K562 (cell line): ENCODE results near the gene ASCL2. TPM values are rescaled to one million over a fixed set of nuclear protein-coding genes. Genes with fewer than 3 reads are reported as not detected.

Experiments
- ATAC-seq: fragments of 200-7000 bp; cut with Tn5 transposase; 3 replicates; pipeline ENCODE4 v1.9.1; 2020; ENCODE audit warnings: moderate library complexity
- BruUV-seq: library from RNA; stranded (reverse); fragments of 400-500 nt; replicated peaks from 2 replicates; lab custom pipeline; 2021; lab: Mats Ljungman, UMichigan
- CTCF ChIA-PET: fragments of 300-600 bp; formaldehyde crosslinking; extraction: SDS; loops from one replicate; lab custom pipeline; 2021; ENCODE audit warnings: low intra/inter-chr PET ratio; lab: Yijun Ruan, JAX
- POLR2A ChIA-PET: fragments of 300-600, 350-650 bp; sonication (Branson Sonifier 250); formaldehyde crosslinking; extraction: SDS; loops from one replicate; lab custom pipeline; 2021; ENCODE audit warnings: antibody characterized with exemption, inconsistent platforms; lab: Yijun Ruan, JAX
- DNase-seq, 4 experiments: peaks; one replicate each; pipeline versions ENCODE4 v3.0.0 to v3.0.0-alpha.2; 2011 to 2018; ENCODE audit warnings: low spot score in 3 of 4, mixed read lengths in 3 of 4; ENCODE audit errors: extremely low read depth in 1 of 4
- FAIRE-seq: peaks from 2 replicates; lab custom pipeline; 2011; peaks lifted over from hg19 to GRCh38; lab: Jason Lieb, UNC
- H2AFZ ChIP-seq: 2 replicates; pipeline ENCODE4 v1.6.0; 2011; ENCODE audit warnings: low read depth, low read length, control low read depth, inconsistent platforms
- H3K27ac ChIP-seq: fragments of 200-600 bp; 3 replicates; pipeline ENCODE4 v1.8.0; 2011; ENCODE audit warnings: low read depth, mild to moderate bottlenecking, control low read depth, inconsistent platforms, low read length, moderate library complexity, mixed read lengths; ENCODE audit errors: extremely low read depth
- H3K27me3 ChIP-seq, 2 experiments: fragments of 300-600 bp in 1 of 2; 2 replicates in 1 of 2; 3 replicates in 1 of 2; pipeline versions ENCODE4 v1.6.0 to v1.8.0; 2011; ENCODE audit warnings: inconsistent platforms in 2 of 2, low read length in 2 of 2, mild to moderate bottlenecking in 1 of 2, mixed read lengths in 1 of 2, moderate library complexity in 1 of 2; ENCODE audit not compliant: control insufficient read depth in 2 of 2, insufficient read depth in 2 of 2
- H3K36me3 ChIP-seq: fragments of 300-600 bp; 3 replicates; pipeline ENCODE4 v1.8.0; 2011; ENCODE audit warnings: mild to moderate bottlenecking, low read length, inconsistent platforms; ENCODE audit not compliant: control insufficient read depth, insufficient read depth
- H3K4me1 ChIP-seq, 2 experiments: fragments of 200-600 bp in 1 of 2; replicated peaks in 1 of 2; 2 replicates in 1 of 2; 3 replicates in 1 of 2; pipeline versions ENCODE4 v1.5.1 to v1.8.0; 2011; ENCODE audit warnings: inconsistent platforms in 2 of 2, low read length in 2 of 2, mild to moderate bottlenecking in 1 of 2, mixed read lengths in 1 of 2, moderate library complexity in 1 of 2; ENCODE audit not compliant: control insufficient read depth in 2 of 2, insufficient read depth in 2 of 2
- H3K4me2 ChIP-seq: 2 replicates; pipeline ENCODE4 v1.6.1; 2011; ENCODE audit warnings: low read length, control low read depth, inconsistent platforms, mixed read lengths; ENCODE audit not compliant: insufficient read depth
- H3K4me3 ChIP-seq: fragments of 200-600 bp; sonication (generic), shearing (Covaris generic); 2 replicates; pipeline ENCODE4 v1.5.1; 2016; ENCODE audit warnings: control low read depth, inconsistent platforms
- H3K79me2 ChIP-seq: fragments of 200-600 bp; 3 replicates; pipeline ENCODE4 v1.8.0; 2011; ENCODE audit warnings: low read length, inconsistent platforms; ENCODE audit not compliant: control insufficient read depth, insufficient read depth
- H3K9ac ChIP-seq, 2 experiments: 2 replicates each; pipeline versions ENCODE4 v1.6.0 to v1.6.1; 2011; ENCODE audit warnings: low read depth in 2 of 2, low read length in 2 of 2, control low read depth in 1 of 2, inconsistent platforms in 1 of 2, mild to moderate bottlenecking in 1 of 2, mixed read lengths in 1 of 2; ENCODE audit not compliant: insufficient read depth in 1 of 2
- H3K9me1 ChIP-seq: one replicate; pipeline ENCODE4 v1.6.0; 2011; ENCODE audit warnings: inconsistent platforms, mild to moderate bottlenecking, low read length, moderate library complexity; ENCODE audit not compliant: control insufficient read depth, insufficient read depth
- H3K9me3 ChIP-seq: replicated peaks from 2 replicates; pipeline ENCODE4 v1.5.1; 2011; ENCODE audit warnings: low read depth, low read length, inconsistent platforms; ENCODE audit not compliant: control insufficient read depth, insufficient read depth
- H4K20me1 ChIP-seq: replicated peaks from 2 replicates; pipeline ENCODE4 v1.6.1; 2011; ENCODE audit warnings: low read length, inconsistent platforms, mixed read lengths; ENCODE audit not compliant: control insufficient read depth, insufficient read depth
- CREBBP ChIP-seq: IDR thresholded peaks from one replicate; pipeline ENCODE4 v1.6.1; 2012; ENCODE audit warnings: low read depth, mild to moderate bottlenecking, control low read depth, inconsistent platforms, low read length
- EP400 ChIP-seq: fragments of 450-650 bp; IDR thresholded peaks from 2 replicates; pipeline ENCODE4 v1.6.1; 2017; ENCODE audit warnings: antibody characterized with exemption, mild to moderate bottlenecking, moderate library complexity
- HMG20B ChIP-seq: fragments of 250-450 bp; sonication (Bioruptor Pico); IDR thresholded peaks from 2 replicates; pipeline ENCODE4 v1.5.0; 2021; ENCODE audit warnings: mild to moderate bottlenecking
- KAT7 ChIP-seq: sonication (generic); formaldehyde crosslinking; IDR thresholded peaks from 2 replicates; pipeline ENCODE4 v1.8.0; 2022; ENCODE audit warnings: missing genetic modification reagents, mild to moderate bottlenecking, borderline replicate concordance
- NCOR1 ChIP-seq: fragments of 450-650 bp; IDR thresholded peaks from 2 replicates; pipeline ENCODE4 v1.6.1; 2016; ENCODE audit warnings: mild to moderate bottlenecking, moderate library complexity
- NRF1 ChIP-seq, 2 experiments: fragments of 450-650 bp; IDR thresholded peaks in 1 of 2; conservative IDR thresholded peaks in 1 of 2; 2 replicates each; pipeline ENCODE4 v1.6.1; 2014; ENCODE audit warnings: mild to moderate bottlenecking in 2 of 2
- PHF20 ChIP-seq: fragments of 450-650 bp; IDR thresholded peaks from 2 replicates; pipeline ENCODE4 v1.6.1; 2018; ENCODE audit not compliant: partially characterized antibody
- PHTF2 ChIP-seq: fragments of 250-450 bp; sonication (Bioruptor Pico); IDR thresholded peaks from 2 replicates; pipeline ENCODE4 v1.5.0; 2021; ENCODE audit warnings: mild to moderate bottlenecking
- SPI1 ChIP-seq: IDR thresholded peaks from 2 replicates; pipeline ENCODE4 v1.6.1; 2011; ENCODE audit warnings: low read depth, low read length, control low read depth, borderline replicate concordance
- ZNF140 ChIP-seq: fragments of 250-450 bp; sonication (Bioruptor Pico); IDR thresholded peaks from 2 replicates; pipeline ENCODE4 v1.8.0; 2021; ENCODE audit warnings: moderate library complexity, mild to moderate bottlenecking, inconsistent platforms
- ZNF165 ChIP-seq: fragments of 250-450 bp; sonication (Bioruptor Pico); IDR thresholded peaks from 2 replicates; pipeline ENCODE4 v1.4.0; 2020; ENCODE audit warnings: borderline replicate concordance
- ZNF280A ChIP-seq: fragments of 450-650 bp; IDR thresholded peaks from 2 replicates; pipeline ENCODE4 v1.6.1; 2018; ENCODE audit warnings: mild to moderate bottlenecking, low read depth; ENCODE audit not compliant: partially characterized antibody
- WGBS: fragments of 100-300 bp; shearing (Covaris generic); methylation state at CpG from one replicate; pipeline ENCODE4 v1.1.6; 2016; ENCODE audit warnings: low coverage, mixed read lengths; ENCODE audit not compliant: insufficient coverage; ENCODE audit errors: missing lambda C conversion rate; 5-methylcytosine and 5-hydroxymethylcytosine counted together
- in situ Hi-C: fragments of 300-500 bp; cut with MboI; formaldehyde crosslinking; loops from 4 replicates; pipeline ENCODE4 v1.15.0; 2018; ENCODE audit warnings: inconsistent platforms, mixed read lengths
- intact Hi-C: fragments of 100-400 bp; cut with micrococcal nuclease; formaldehyde crosslinking; loops from 2 replicates; pipeline ENCODE4 v1.14.2; 2022
- polyA plus RNA-seq, 8 experiments: library from polyadenylated mRNA; depleted of rRNA in 4 of 8; stranded (reverse) in 5 of 8; unstranded in 3 of 8; fragments of >200 nt; fragmentation: Nextera tagmentation in 2 of 8; fragmentation: Illumina TruSeq in 1 of 8; extraction: Ambion mirVana in 2 of 8; extraction: Trizol in 1 of 8; gene quantifications; 2 replicates each; pipeline versions ENCODE4 v1.2.1 to v1.2.3, GENCODE V29; 2011 to 2014; ENCODE audit warnings: inconsistent platforms in 1 of 8, missing spikeins in 1 of 8
- total RNA-seq, 7 experiments: library from RNA; depleted of rRNA in 6 of 7; stranded (reverse); fragments of >200 nt in 6 of 7; fragmentation: Illumina TruSeq in 2 of 7; extraction: Trizol in 2 of 7; gene quantifications; 2 replicates each; pipeline versions ENCODE4 v1.2.1 to v1.2.3, GENCODE V29; 2011 to 2021; ENCODE audit warnings: low replicate concordance in 1 of 7

ASCL2 gene
- total and polyA plus RNA-seq, 9 of the 15 experiments (the other 6 are each of a cell fraction or from before 2014, with no cell fraction given) = 0.11 to 1.4 (median 0.36) TPM; not detected in 2

DNA sequence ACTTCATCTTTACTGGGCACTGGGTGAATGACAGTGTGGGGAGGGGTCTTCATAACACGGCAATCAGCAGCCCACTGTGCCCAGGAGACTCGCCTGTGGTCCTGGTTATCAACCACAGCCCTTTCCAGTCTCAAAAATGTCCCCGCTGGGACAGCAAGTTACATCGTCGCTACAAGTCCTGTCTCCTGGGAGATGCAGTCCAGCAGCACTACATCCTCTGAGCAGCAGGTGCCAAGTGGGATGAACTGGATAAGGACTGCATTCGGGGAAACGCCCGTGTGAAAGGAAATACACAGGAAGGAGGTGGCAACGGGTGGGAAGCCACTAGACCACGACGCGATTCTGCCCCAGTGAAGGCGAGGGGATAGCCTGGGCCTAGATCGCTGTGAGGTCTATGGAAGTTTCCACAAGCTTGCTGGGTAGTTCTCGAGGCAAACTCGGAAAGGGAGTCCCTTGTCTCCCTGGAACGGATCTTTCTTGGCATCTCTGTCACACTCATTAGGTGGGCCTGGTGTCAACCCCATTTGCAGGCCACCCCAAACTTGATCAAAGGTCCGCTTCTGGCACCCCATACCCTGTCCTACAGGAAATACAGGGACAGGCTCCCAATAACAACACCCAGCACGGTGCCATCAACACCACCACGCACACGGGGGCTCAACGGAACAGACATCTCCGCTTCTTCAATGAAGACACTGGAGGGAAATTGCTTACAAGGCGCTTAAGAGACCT is 4.4 kb downstream of the ASCL2 start:
- FAIRE-seq = no peak

DNA sequence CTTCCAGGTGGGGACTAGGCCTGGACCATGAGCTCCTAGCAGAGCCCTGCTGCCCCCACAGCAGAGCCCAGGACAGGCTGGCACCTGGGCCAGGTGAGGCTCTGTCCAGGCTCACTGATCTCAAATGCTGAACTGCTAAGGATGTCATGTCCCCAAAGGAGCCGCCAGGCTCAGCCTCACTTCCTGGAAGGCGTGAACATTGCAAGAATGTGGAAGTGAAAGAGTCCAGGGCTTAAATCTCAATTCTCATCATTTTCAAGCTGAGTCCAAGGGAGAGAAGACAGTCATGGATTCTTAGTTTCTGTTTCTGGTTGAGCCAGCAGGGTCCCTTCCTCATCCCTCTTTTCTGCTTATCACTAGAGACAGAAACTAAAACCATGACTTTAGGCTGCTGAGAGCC is 5.0 kb downstream of the ASCL2 start:
- in situ Hi-C loops = no loop called here
- no peak for ATAC-seq
- no peak overlapping the region for H3K4me3 ChIP-seq
- ChIA-PET POLR2A (no interaction called here), CTCF (no interaction called here)
- H3K9me1 ChIP-seq = no peaks in the 10 kb centered on the region
- no peak overlapping the region for H3K27ac ChIP-seq
- WGBS = 0% methylated on average over 2 of the region's 2 CpGs
- H3K4me2 ChIP-seq = no peak overlapping the region; the same call in 1 of the 2 replicates
- intact Hi-C loops = no loop called here
- no peaks in the 10 kb centered on the region for H3K9me3 ChIP-seq
- H2AFZ ChIP-seq = no peak overlapping the region
- no peaks in the 10 kb centered on the region for H3K36me3 ChIP-seq
- H3K4me1 ChIP-seq = peaks cover 8 to 60% of the 10 kb centered on the region in 2 experiments; a peak in 4 of 5 replicates
- H3K27me3 ChIP-seq = peaks cover 9 to 84% of the 10 kb centered on the region in 2 experiments; a peak in 3 of 5 replicates
- TF ChIP-seq NCOR1 (no peak), ZNF280A (no peak), SPI1 (peak; percentile 39; the same call in 1 of the 2 replicates), ZNF140 (no peak), ZNF165 (no peak)
- H3K9ac ChIP-seq = no peak overlapping the region
- H3K79me2 ChIP-seq = no peaks in the 10 kb centered on the region
- no peak for FAIRE-seq
- peak in 1 of 4 experiments; percentile 5 for DNase-seq
- no TSS peak for BruUV-seq
- 0 out of 2 replicates have a peak, but pooled peaks cover 6% of the 10 kb centered on the region for H4K20me1 ChIP-seq

More for the DNA sequence above, 4.4 kb downstream of the ASCL2 start:
- ATAC-seq = no peak
- H3K79me2 ChIP-seq = no peaks in the 10 kb centered on the region
- no peak overlapping the region for H2AFZ ChIP-seq
- 19% methylated on average over 21 of the region's 24 CpGs for WGBS
- peaks cover 7 to 83% of the 10 kb centered on the region in 2 experiments; a peak in 3 of 5 replicates for H3K27me3 ChIP-seq
- intact Hi-C loops = no loop called here
- H3K4me3 ChIP-seq = no peak overlapping the region
- no peaks in the 10 kb centered on the region for H3K9me1 ChIP-seq
- 0 out of 2 replicates have a peak, but pooled peaks cover 6% of the 10 kb centered on the region for H4K20me1 ChIP-seq
- TF ChIP-seq CREBBP (no peak), EP400 (no peak), PHTF2 (no peak), PHF20 (no peak), HMG20B (no peak), NRF1 (conservative IDR thresholded peaks at IDR 0.05 in 1 of 2, IDR thresholded peaks at IDR 0.05 in 1 of 2) (no peak), KAT7 (CRISPR knock-in tag) (no peak)
- H3K27ac ChIP-seq = no peak overlapping the region
- no peak overlapping the region; the same call in 1 of the 2 replicates for H3K4me2 ChIP-seq
- no peaks in the 10 kb centered on the region for H3K9me3 ChIP-seq
- H3K36me3 ChIP-seq = no peaks in the 10 kb centered on the region
- BruUV-seq = no TSS peak
- H3K9ac ChIP-seq = peak overlapping the region in 1 of 2 experiments; percentile 45; a peak in 1 of 4 replicates
- POLR2A ChIA-PET = no interaction called here
- in situ Hi-C loops = no loop called here
- peaks cover 8 to 60% of the 10 kb centered on the region in 2 experiments; a peak in 4 of 5 replicates for H3K4me1 ChIP-seq
- CTCF ChIA-PET = no interaction called here
- peak in 1 of 4 experiments; percentile 7 for DNase-seq
